IMR-90 (cell line): ENCODE measurements around the gene SLC66A2. TPM values are rescaled to one million over a fixed set of nuclear protein-coding genes. Genes with fewer than 3 reads are reported as not detected.

Experiments used
- ATAC-seq: fragments of 200-7000 bp; cut with Tn5 transposase; 2 replicates; pipeline ENCODE4 v1.9.1; 2020; ENCODE audit warnings: low read depth, mild to moderate bottlenecking, moderate library complexity
- BruUV-seq: library from RNA; stranded (reverse); fragments of 400-500 nt; replicated peaks from 2 replicates; lab custom pipeline; 2021; lab: Mats Ljungman, UMichigan
- CTCF ChIA-PET: fragments of 300-600 bp; formaldehyde crosslinking; extraction: SDS; loops from one replicate; lab custom pipeline; 2021; ENCODE audit warnings: antibody characterized with exemption; lab: Yijun Ruan, JAX
- POLR2A ChIA-PET: fragments of 300-600 bp; sonication (Branson Sonifier 250); formaldehyde crosslinking; loops from one replicate; lab custom pipeline; 2022; ENCODE audit warnings: antibody characterized with exemption; ENCODE audit not compliant: unreplicated experiment; lab: Charles Lee
- DNase-seq: peaks from one replicate; pipeline ENCODE4 v3.0.0; 2013
- H2AFZ ChIP-seq: replicated peaks from 2 replicates; pipeline ENCODE3; 2013; ENCODE audit warnings: low read length, mild to moderate bottlenecking; ENCODE audit not compliant: poor library complexity
- H2AK5ac ChIP-seq: 2 replicates; pipeline ENCODE4 v1.6.1; 2013; ENCODE audit warnings: low read depth, low read length, inconsistent platforms
- H2AK9ac ChIP-seq: replicated peaks from 2 replicates; pipeline ENCODE3; 2013; ENCODE audit warnings: mild to moderate bottlenecking, low read depth, low read length, moderate library complexity; ENCODE audit not compliant: poor library complexity
- H2BK120ac ChIP-seq: 2 replicates; pipeline ENCODE4 v1.6.1; 2013; ENCODE audit warnings: low read depth, low read length, inconsistent platforms
- H2BK15ac ChIP-seq: 3 replicates; pipeline ENCODE4 v1.6.1; 2013; ENCODE audit warnings: low read depth, low read length, inconsistent platforms
- H2BK20ac ChIP-seq: 2 replicates; pipeline ENCODE4 v1.6.1; 2013; ENCODE audit warnings: low read depth, mild to moderate bottlenecking, inconsistent platforms, low read length, moderate library complexity
- H2BK5ac ChIP-seq: 2 replicates; pipeline ENCODE4 v1.6.1; 2013; ENCODE audit warnings: mild to moderate bottlenecking, low read depth, low read length, inconsistent platforms; ENCODE audit not compliant: poor library complexity, severe bottlenecking
- H3K14ac ChIP-seq: replicated peaks from 2 replicates; pipeline ENCODE4 v1.6.1; 2013; ENCODE audit warnings: low read depth, low read length, inconsistent platforms
- H3K18ac ChIP-seq: 2 replicates; pipeline ENCODE4 v1.6.1; 2013; ENCODE audit warnings: low read depth, low read length, control low read depth
- H3K23ac ChIP-seq: 2 replicates; pipeline ENCODE4 v1.6.1; 2013; ENCODE audit warnings: low read depth, low read length, inconsistent platforms
- H3K27ac ChIP-seq: 2 replicates; pipeline ENCODE4 v1.5.1; 2013; ENCODE audit warnings: mild to moderate bottlenecking, control low read depth, low read length; ENCODE audit not compliant: insufficient read depth
- H3K27me3 ChIP-seq: 2 replicates; pipeline ENCODE4 v1.6.1; 2013; ENCODE audit warnings: low read length; ENCODE audit not compliant: control insufficient read depth, insufficient read depth
- H3K36me3 ChIP-seq: 2 replicates; pipeline ENCODE4 v1.6.1; 2013; ENCODE audit warnings: low read length, mixed read lengths; ENCODE audit not compliant: control insufficient read depth, insufficient read depth
- H3K4ac ChIP-seq: 2 replicates; pipeline ENCODE4 v1.6.1; 2013; ENCODE audit warnings: low read depth, low read length, inconsistent platforms
- H3K4me1 ChIP-seq: 2 replicates; pipeline ENCODE4 v1.6.1; 2013; ENCODE audit warnings: low read length, mixed read lengths; ENCODE audit not compliant: control insufficient read depth, insufficient read depth
- H3K4me2 ChIP-seq: 2 replicates; pipeline ENCODE4 v1.6.1; 2013; ENCODE audit warnings: low read depth, mild to moderate bottlenecking, control low read depth, low read length, moderate library complexity
- H3K4me3 ChIP-seq: 2 replicates; pipeline ENCODE4 v1.5.1; 2013; ENCODE audit warnings: low read depth, mild to moderate bottlenecking, control low read depth, low read length, moderate library complexity; ENCODE audit not compliant: insufficient read depth
- H3K56ac ChIP-seq: 2 replicates; pipeline ENCODE4 v1.6.1; 2013; ENCODE audit warnings: low read length, inconsistent platforms; ENCODE audit not compliant: insufficient read depth; ENCODE audit errors: extremely low read depth
- H3K79me1 ChIP-seq, 2 experiments: 2 replicates each; pipeline ENCODE4 v1.6.1; 2013; ENCODE audit warnings: low read length in 2 of 2, inconsistent platforms in 1 of 2, low read depth in 1 of 2
- H3K9ac ChIP-seq: 2 replicates; pipeline ENCODE4 v1.6.1; 2013; ENCODE audit warnings: low read depth, low read length, control low read depth
- H3K9me1 ChIP-seq: 2 replicates; pipeline ENCODE4 v1.6.1; 2013; ENCODE audit warnings: low read length, inconsistent platforms; ENCODE audit not compliant: insufficient read depth
- H3K9me3 ChIP-seq: 2 replicates; pipeline ENCODE4 v1.6.1; 2013; ENCODE audit warnings: low read length; ENCODE audit not compliant: control insufficient read depth, insufficient read depth
- H4K20me1 ChIP-seq: 2 replicates; pipeline ENCODE4 v1.6.1; 2013; ENCODE audit warnings: low read length, inconsistent platforms; ENCODE audit not compliant: insufficient read depth
- H4K5ac ChIP-seq: 2 replicates; pipeline ENCODE4 v1.6.1; 2013; ENCODE audit warnings: mild to moderate bottlenecking, low read depth, low read length, control low read depth
- H4K8ac ChIP-seq, 2 experiments: 2 replicates each; pipeline ENCODE4 v1.6.1; 2013; ENCODE audit warnings: low read depth in 2 of 2, low read length in 2 of 2, control low read depth in 1 of 2, inconsistent platforms in 1 of 2
- H4K91ac ChIP-seq: 2 replicates; pipeline ENCODE4 v1.6.1; 2013; ENCODE audit warnings: low read depth, low read length, inconsistent platforms; ENCODE audit not compliant: insufficient read depth
- MAFK ChIP-seq: IDR thresholded peaks from 2 replicates; pipeline ENCODE4 v1.6.1; 2012; ENCODE audit warnings: low read depth, low read length, improper control_type of control experiment
- MAZ ChIP-seq: IDR thresholded peaks from 2 replicates; pipeline ENCODE4 v1.6.1; 2012; ENCODE audit warnings: low read depth, mild to moderate bottlenecking, low read length, improper control_type of control experiment, moderate library complexity, borderline replicate concordance
- MXI1 ChIP-seq: IDR thresholded peaks from 2 replicates; pipeline ENCODE4 v1.6.1; 2012; ENCODE audit warnings: low read depth, mild to moderate bottlenecking, low read length, moderate library complexity, borderline replicate concordance
- NFE2L2 ChIP-seq: fragments of 150-350 bp; IDR thresholded peaks from 2 replicates; pipeline ENCODE4 v1.6.1; 2016; ENCODE audit warnings: low read depth, mild to moderate bottlenecking, low read length
- WGBS, 2 experiments: methylation state at CpG; one replicate each; pipeline versions ENCODE4 v1.1.5 to v1.1.7; 2013; ENCODE audit warnings: missing lambda C conversion rate in 2 of 2; ENCODE audit not compliant: insufficient read length in 1 of 2; ENCODE audit errors: extremely low coverage in 2 of 2; 5-methylcytosine and 5-hydroxymethylcytosine counted together
- dilution Hi-C: fragments of 300-500 bp; cut with HindIII; formaldehyde crosslinking; loops from one replicate; pipeline ENCODE4 v1.14.3; 2018; ENCODE audit warnings: low sequenced_read_pairs; ENCODE audit not compliant: unreplicated experiment
- in situ Hi-C: fragments of 300-500 bp; cut with MboI; formaldehyde crosslinking; loops from 3 replicates; pipeline ENCODE4 v1.14.3; 2019; ENCODE audit warnings: low sequenced_read_pairs, inconsistent platforms, mixed read lengths
- intact Hi-C: fragments of 100-400 bp; cut with micrococcal nuclease; formaldehyde crosslinking; loops from 2 replicates; pipeline ENCODE4 v1.10.0; 2022
- polyA plus RNA-seq, 3 experiments: library from polyadenylated mRNA; depleted of rRNA; stranded (reverse); fragments of >200 nt; gene quantifications; 2 replicates each; pipeline ENCODE4 v1.2.3, GENCODE V29; 2012; ENCODE audit warnings: low replicate concordance in 1 of 3
- total RNA-seq: library from RNA; depleted of rRNA; stranded (reverse); fragments of >200 nt; gene quantifications from 2 replicates; pipeline ENCODE4 v1.2.3, GENCODE V29; 2012

Gene SLC66A2
- total and polyA plus RNA-seq, 2 of the 4 experiments (the other 2 are of a cell fraction): 17.6 to 23.5 TPM

GRCh38 chr18:79950515-79951341 is 725 bp downstream of the SLC66A2 start:
- POLR2A ChIA-PET: no interaction called here
- 1% methylated on average over 14 of the region's 81 CpGs; no CpG with 5 or more reads in 1 of the 2 experiments for WGBS, 2 experiments
- Histone ChIP-seq H3K36me3 (peaks cover 27% of the 10 kb centered on the region), H3K23ac (peak overlapping the region; percentile 95), H4K5ac (no peak overlapping the region), H2BK20ac (no peak overlapping the region), H2AK5ac (peak overlapping the region; percentile 43), H3K27ac (peak overlapping the region; percentile 2), H4K91ac (no peak overlapping the region), H2AK9ac (peak overlapping the region; percentile 77), H2AFZ (peak overlapping the region; percentile 82), H4K20me1 (peaks cover 45% of the 10 kb centered on the region), H4K8ac (peak overlapping the region in 1 of 2 experiments; percentile 25; a peak in 1 of 4 replicates), H3K4me3 (peak overlapping the region; percentile 59), H3K4ac (peak overlapping the region; percentile 73), H3K4me1 (peaks cover 12% of the 10 kb centered on the region), H3K4me2 (peak overlapping the region; percentile 75), H3K56ac (no peak overlapping the region; the same call in 1 of the 2 replicates), H3K9me3 (no peaks in the 10 kb centered on the region), H2BK5ac (peak overlapping the region; percentile 15), H2BK120ac (no peak overlapping the region), H3K14ac (peak overlapping the region; percentile 93), H3K18ac (no peak overlapping the region), H3K27me3 (no peaks in the 10 kb centered on the region), H2BK15ac (no peak overlapping the region), H3K79me1 (peaks cover 22 to 64% of the 10 kb centered on the region in 2 experiments), H3K9ac (peak overlapping the region; percentile 44), H3K9me1 (peaks cover 19% of the 10 kb centered on the region)
- dilution Hi-C loops (no loop called here), intact Hi-C loops (loop anchor here (5.0 kb wide), 1 partner anchor 153 kb away; the partner anchor contains the start of gene KCNG2), in situ Hi-C loops (no loop called here)
- no peak for TF ChIP-seq MAFK
- TF ChIP-seq MAZ: 0 out of 2 replicates have a peak, but pooled peaks have one; percentile 10
- TF ChIP-seq MXI1: no peak
- no peak for TF ChIP-seq NFE2L2
- CTCF ChIA-PET: interaction anchor here (1.1 kb wide), 1 partner anchor 13 kb away, joined by 3 read pairs; the partner anchor contains the start of gene HSBP1L1
- peak; percentile 28 for ATAC-seq
- peak; percentile 12 for DNase-seq
- BruUV-seq: no TSS peak
